Bone marrow (tissue), 2 donors: ENCODE data around the gene FBXO10.
"Not testable (repeated sequence)": the region's sequence is repeated elsewhere in the genome, so short reads cannot be mapped to it uniquely, and the experiment has no call there.

Experiments used
- DNase-seq, 2 donors: peaks; one replicate each; lab custom pipeline; 2025; lab: John Stamatoyannopoulos, UW

FBXO10 gene

GRCh38 chr9:37511016-37512010 lies 64.9 kb downstream of the FBXO10 start:
- DNase-seq: no peak

- not testable (repeated sequence) for DNase-seq
Measured at GRCh38 chr9:37510053-37510452, 66.1 kb downstream of the FBXO10 start.

- DNase-seq: no peak
Measured at GRCh38 chr9:37509536-37509935, 66.6 kb downstream of the FBXO10 start.

- no peak for DNase-seq
Measured at GRCh38 chr9:37508834-37509206, 67.4 kb downstream of the FBXO10 start.

- DNase-seq: no peak
Measured at GRCh38 chr9:37508135-37508833, 67.9 kb downstream of the FBXO10 start.

GRCh38 chr9:37507566-37508134 lies 68.5 kb downstream of the FBXO10 start:
- no peak for DNase-seq

- no peak for DNase-seq
Measured at GRCh38 chr9:37504605-37505004, 71.6 kb downstream of the FBXO10 start.

- no peak for DNase-seq
Measured at GRCh38 chr9:37503736-37504135, 72.4 kb downstream of the FBXO10 start.

GRCh38 chr9:37501957-37502596 lies 74.1 kb downstream of the FBXO10 start:
- no peak for DNase-seq

- no peak for DNase-seq
Measured at GRCh38 chr9:37499297-37499696, 76.9 kb downstream of the FBXO10 start.

GRCh38 chr9:37498457-37498856 lies 77.7 kb downstream of the FBXO10 start:
- no peak for DNase-seq

GRCh38 chr9:37497320-37497719 lies 78.9 kb downstream of the FBXO10 start:
- no peak for DNase-seq

GRCh38 chr9:37496020-37496419 lies 80.2 kb downstream of the FBXO10 start:
- no peak for DNase-seq

GRCh38 chr9:37495571-37495970 lies 80.6 kb downstream of the FBXO10 start:
- no peak for DNase-seq

GRCh38 chr9:37491939-37492338 lies 84.2 kb downstream of the FBXO10 start:
- DNase-seq: no peak

- no peak for DNase-seq
Measured at GRCh38 chr9:37486616-37487548, 89.3 kb downstream of the FBXO10 start.

GRCh38 chr9:37486256-37486615 lies 89.9 kb downstream of the FBXO10 start:
- no peak for DNase-seq

- peak; percentile 64 to 78 for DNase-seq
Measured at GRCh38 chr9:37485389-37486255, 90.6 kb downstream of the FBXO10 start, which contains the start of gene POLR1E. Gene POLR1E, plus strand, starts transcription at chr9:37485948. Its CDS starts 100 bp downstream, at chr9:37486048.

GRCh38 chr9:37480759-37481158 lies 95.4 kb downstream of the FBXO10 start:
- DNase-seq: no peak

GRCh38 chr9:37477987-37478619 lies 98.1 kb downstream of the FBXO10 start:
- not testable (repeated sequence) for DNase-seq
